Stomach (tissue), 9 donors: ENCODE measurements around the gene HDAC11. TPM values are rescaled to one million over a fixed set of nuclear protein-coding genes. Genes with fewer than 3 reads are reported as not detected.

Experiments
- DNase-seq, 2 donors: peaks; one replicate each; pipeline versions ENCODE4 v3.0.0 to v3.0.0-alpha.2; 2013 to 2019
- H3K27ac ChIP-seq, 5 donors: fragments of 200-600 bp in 4 of 5; sonication (generic) in 4 of 5; one replicate each; pipeline ENCODE4 v1.5.1; 2013 to 2019; ENCODE audit warnings: mild to moderate bottlenecking in 1 of 5, moderate library complexity in 1 of 5
- H3K27me3 ChIP-seq, 3 donors: fragments of 200-600 bp; sonication (generic); one replicate each; pipeline ENCODE4 v1.5.1; 2017 to 2019; ENCODE audit warnings: mixed run types in 1 of 3
- H3K36me3 ChIP-seq, 4 donors: fragments of 200-600 bp; sonication (generic); 1 replicate in 3 of 4; 2 replicates in 1 of 4; pipeline ENCODE4 v1.5.1; 2016 to 2019
- H3K4me1 ChIP-seq, 4 donors: fragments of 200-600 bp; sonication (generic); one replicate each; pipeline ENCODE4 v1.5.1; 2016 to 2019
- H3K4me3 ChIP-seq, 4 donors: fragments of 200-600 bp; sonication (generic) in 3 of 4; one replicate each; pipeline ENCODE4 v1.5.1; 2016 to 2019; ENCODE audit warnings: mild to moderate bottlenecking in 1 of 4
- H3K9me3 ChIP-seq, 4 donors: fragments of 200-600 bp; sonication (generic); one replicate each; pipeline ENCODE4 v1.5.1; 2016 to 2019
- CTCF ChIP-seq, 7 experiments: fragments of 450-650 bp in 4 of 7; fragments of 200-600 bp in 3 of 7; sonication (generic) in 3 of 7; IDR thresholded peaks; one replicate each; pipeline ENCODE4 v1.5.1; 2016 to 2019; ENCODE audit warnings: antibody characterized with exemption in 7 of 7, control low read depth in 2 of 7, mild to moderate bottlenecking in 1 of 7
- EP300 ChIP-seq: sonication (generic); formaldehyde crosslinking; IDR thresholded peaks from one replicate; pipeline ENCODE4 v1.6.1; 2017; ENCODE audit warnings: antibody characterized with exemption
- POLR2A ChIP-seq, 4 donors: fragments of 450-650 bp; IDR thresholded peaks; one replicate each; pipeline ENCODE4 v1.6.1; 2016; ENCODE audit warnings: antibody characterized with exemption in 4 of 4, control low read depth in 2 of 4, mild to moderate bottlenecking in 1 of 4, moderate library complexity in 1 of 4
- POLR2AphosphoS5 ChIP-seq, 3 donors: sonication (generic); formaldehyde crosslinking; IDR thresholded peaks; one replicate each; pipeline ENCODE4 v1.6.1; 2016; ENCODE audit warnings: antibody characterized with exemption in 3 of 3
- WGBS, 5 donors: extraction: QIAGEN DNeasy Blood & Tissue Kit in 3 of 5; methylation state at CpG; one replicate each; pipeline versions ENCODE4 v1.1.5 to v1.1.7; 2013 to 2018; 5-methylcytosine and 5-hydroxymethylcytosine counted together
- intact Hi-C: fragments of 100-400 bp; cut with DNase I; formaldehyde crosslinking; loops from one replicate; pipeline ENCODE4 v1.15.1; 2023; ENCODE audit warnings: low total_unique reads
- polyA plus RNA-seq, 3 donors: library from polyadenylated mRNA; stranded (reverse); fragments of 200-250 nt; gene quantifications; one replicate each; pipeline ENCODE4 v1.2.3, GENCODE V29; 2013
- total RNA-seq, 5 donors: library from RNA; depleted of rRNA; stranded (reverse); fragments of >200 nt; gene quantifications; one replicate each; pipeline versions ENCODE4 v1.1.0 to v1.2.3, GENCODE V29; 2014 to 2016
- donor health status: healthy with polysubstance abuse.
- donor health status: Bipolar disorder and iron deficiency.
- donor health status: healthy.

The HDAC11 gene
- total and polyA plus RNA-seq, 8 donors, result 4.9 to 16.6 (median 15.4) TPM; not detected in 1

- H3K4me3 ChIP-seq, result no peak overlapping the region
- no peaks in the 10 kb centered on the region for H3K9me3 ChIP-seq
- H3K4me1 ChIP-seq, result peaks cover 0 to 16% (median 6%) of the 10 kb centered on the region in 4 donors
- H3K27me3 ChIP-seq, result no peaks in the 10 kb centered on the region
- H3K36me3 ChIP-seq, result peaks cover 3 to 61% (median 26%) of the 10 kb centered on the region in 4 donors
- DNase-seq, result no peak
- no peak for TF ChIP-seq POLR2A (IDR thresholded peaks at IDR 0.05)
- TF ChIP-seq CTCF (IDR thresholded peaks at IDR 0.05), result no peak
- TF ChIP-seq EP300, result no peak
- no peak for TF ChIP-seq POLR2AphosphoS5 (IDR thresholded peaks at IDR 0.05)
- 81 to 91% (median 84%) methylated on average over 5 to 8 of the region's 8 CpGs for WGBS, 5 donors
- intact Hi-C loops, result no loop called here
- H3K27ac ChIP-seq, result no peak overlapping the region
These were observed 11.3 kb downstream of the HDAC11 start for GRCh38 chr3:13491206-13491974.

- 89 to 93% (median 92%) methylated on average over 6 of the region's 6 CpGs for WGBS, 5 donors
- no peak overlapping the region for H3K27ac ChIP-seq
These were observed 11.9 kb downstream of the HDAC11 start for GRCh38 chr3:13492048-13492447.

GRCh38 chr3:13492976-13493866, 13.1 kb downstream of the HDAC11 start:
- DNase-seq, result no peak
- peaks cover 3 to 47% (median 14%) of the 10 kb centered on the region in 4 donors for H3K36me3 ChIP-seq
- no peak overlapping the region for H3K4me3 ChIP-seq
- intact Hi-C loops, result no loop called here
- H3K27me3 ChIP-seq, result no peaks in the 10 kb centered on the region
- H3K4me1 ChIP-seq, result peaks cover 0 to 21% (median 12%) of the 10 kb centered on the region in 4 donors
- 84 to 91% (median 87%) methylated on average over 13 to 15 of the region's 15 CpGs for WGBS, 5 donors
- no peaks in the 10 kb centered on the region for H3K9me3 ChIP-seq
- H3K27ac ChIP-seq, result no peak overlapping the region
- no peak for TF ChIP-seq POLR2AphosphoS5 (IDR thresholded peaks at IDR 0.05)

More at GRCh38 chr3:13492048-13492447, 11.9 kb downstream of the HDAC11 start:
- no peak for DNase-seq
- Histone ChIP-seq H3K9me3 (no peaks in the 10 kb centered on the region), H3K4me3 (no peak overlapping the region), H3K27me3 (no peaks in the 10 kb centered on the region), H3K36me3 (peaks cover 3 to 58% (median 23%) of the 10 kb centered on the region in 4 donors), H3K4me1 (peaks cover 0 to 21% (median 12%) of the 10 kb centered on the region in 4 donors)
- intact Hi-C loops, result no loop called here
- no peak for TF ChIP-seq POLR2AphosphoS5 (IDR thresholded peaks at IDR 0.05)
- no peak for TF ChIP-seq EP300
- no peak for TF ChIP-seq CTCF (IDR thresholded peaks at IDR 0.05)
- no peak for TF ChIP-seq POLR2A (IDR thresholded peaks at IDR 0.05)

GRCh38 chr3:13493867-13494441, 13.8 kb downstream of the HDAC11 start:
- H3K4me1 ChIP-seq, result peaks cover 0 to 21% (median 12%) of the 10 kb centered on the region in 4 donors
- 64 to 75% (median 67%) methylated on average over 14 to 15 of the region's 15 CpGs for WGBS, 5 donors
- intact Hi-C loops, result no loop called here
- DNase-seq, result no peak
- TF ChIP-seq POLR2A (IDR thresholded peaks at IDR 0.05) (no peak), EP300 (no peak), POLR2AphosphoS5 (IDR thresholded peaks at IDR 0.05) (no peak), CTCF (IDR thresholded peaks at IDR 0.05) (no peak)
- no peaks in the 10 kb centered on the region for H3K27me3 ChIP-seq
- H3K4me3 ChIP-seq, result no peak overlapping the region
- H3K27ac ChIP-seq, result no peak overlapping the region
- H3K9me3 ChIP-seq, result no peaks in the 10 kb centered on the region
- peaks cover 3 to 47% (median 19%) of the 10 kb centered on the region in 4 donors for H3K36me3 ChIP-seq
